ENCODE measurements around the gene RCAN1. TPM values are rescaled to one million over a fixed set of nuclear protein-coding genes. Genes with fewer than 3 reads are reported as not detected.

RCAN1 gene
- total and polyA plus RNA-seq, 2 of the 8 experiments (the other 6 are each of a cell fraction or from before 2014, with no cell fraction given) = 1.7 to 6.4 TPM

DNA sequence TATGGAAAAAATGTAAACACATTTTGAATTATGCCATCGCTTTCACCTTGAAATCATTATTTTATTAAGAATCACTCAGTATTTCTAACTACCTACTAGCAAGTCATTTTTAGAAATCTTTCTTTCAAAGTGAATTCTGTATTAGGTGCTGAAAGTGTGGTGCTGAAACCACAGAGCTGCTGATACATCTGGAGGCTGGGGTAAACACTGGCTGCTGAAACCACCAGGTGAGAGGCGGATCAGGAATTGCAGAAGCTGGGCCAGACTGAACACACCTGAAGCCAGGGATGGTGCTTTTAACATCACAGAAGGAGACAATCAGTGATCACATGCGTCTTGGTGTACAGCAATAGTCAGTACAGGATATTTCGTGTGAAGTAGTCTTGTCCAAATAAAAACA lies 60.7 kb downstream of the RCAN1 start:
- Histone ChIP-seq H3K4ac (replicated peaks; ENCODE audit: insufficient read length, low read depth, low read length) (no peak overlapping the region), H2BK15ac (ENCODE audit: low read length) (no peak overlapping the region), H2BK120ac (replicated peaks; ENCODE audit: low read depth, low read length) (no peak overlapping the region), H3K9ac (replicated peaks in 1 of 4; ENCODE audit: extremely low read depth in 1 of 4, low read depth in 3 of 4, low read length in 3 of 4) (no peak overlapping the region), H3K9me3 (ENCODE audit: insufficient read depth in 2 of 2, low read depth in 1 of 2, low read length in 1 of 2) (peaks cover 8 to 16% of the 10 kb centered on the region in 2 experiments; a peak in 2 of 4 replicates), H3K27ac (ENCODE audit: low read depth, low read length) (no peak overlapping the region), H3K79me1 (ENCODE audit: low read depth, low read length) (no peaks in the 10 kb centered on the region), H3K36me3 (ENCODE audit: control insufficient read depth in 2 of 4, insufficient read depth in 4 of 4, low read length in 3 of 4) (peaks cover 0 to 2% (median 0%) of the 10 kb centered on the region in 4 experiments; a peak in 1 of 8 replicates), H2BK5ac (ENCODE audit: low read depth, low read length) (no peak overlapping the region), H4K8ac (ENCODE audit: extremely low read depth, insufficient read depth, low read length) (no peak overlapping the region; the same call in 1 of the 2 replicates), H3K18ac (ENCODE audit: extremely low read depth, low read length) (no peak overlapping the region), H2AK5ac (ENCODE audit: low read depth, low read length) (no peak overlapping the region), H4K5ac (ENCODE audit: insufficient read length, low read depth, low read length) (no peak overlapping the region), H3K27me3 (replicated peaks in 1 of 4; ENCODE audit: control insufficient read depth in 3 of 4, extremely low read depth in 1 of 4, insufficient read depth in 3 of 4, low read length in 3 of 4) (no peaks in the 10 kb centered on the region), H3K79me2 (ENCODE audit: control insufficient read depth in 1 of 2, insufficient read depth in 2 of 2, low read length in 2 of 2) (no peaks in the 10 kb centered on the region), H3K4me3 (ENCODE audit: extremely low read depth in 1 of 4, insufficient read depth in 2 of 4, low read depth in 3 of 4, low read length in 4 of 4) (no peak overlapping the region), H3K23ac (ENCODE audit: insufficient read length) (no peak overlapping the region), H2BK12ac (ENCODE audit: low read depth, low read length) (no peak overlapping the region), H4K20me1 (replicated peaks in 1 of 2; ENCODE audit: control insufficient read depth in 1 of 2, insufficient read depth in 2 of 2, low read length in 2 of 2) (no peaks in the 10 kb centered on the region), H3K23me2 (ENCODE audit: low read depth, low read length) (no peaks in the 10 kb centered on the region), H3K4me2 (ENCODE audit: insufficient read depth in 1 of 2, low read depth in 2 of 2, low read length in 2 of 2) (no peak overlapping the region), H2BK20ac (ENCODE audit: low read length) (no peak overlapping the region), H4K91ac (replicated peaks; ENCODE audit: insufficient read length, low read length) (no peak overlapping the region), H3K14ac (ENCODE audit: insufficient read length) (no peak overlapping the region), H3K4me1 (replicated peaks in 1 of 4; ENCODE audit: control insufficient read depth in 3 of 4, insufficient read depth in 4 of 4, low read length in 3 of 4) (no peaks in the 10 kb centered on the region), H3K56ac (replicated peaks; ENCODE audit: insufficient read length, low read depth, low read length) (no peak overlapping the region), H2AFZ (ENCODE audit: low read length) (no peak overlapping the region)
- ChIA-PET POLR2A (ENCODE audit: partially characterized antibody) (no interaction called here), CTCF (ENCODE audit: partially characterized antibody) (interaction anchor here (1.0 to 1.7 kb wide), 4 partner anchors 13 to 48 kb away, joined by 3 to 4 read pairs (median 4); no protein-coding TSS in a partner anchor)
- DNase-seq (ENCODE audit: low read depth in 1 of 2, low spot score in 2 of 2) (no peak), FAIRE-seq (no peak)
- 93% methylated on average over 4 of the region's 4 CpGs; no CpG with 5 or more reads in 1 of the 2 experiments for whole genome bisulfite sequencing, 2 experiments (ENCODE audit: extremely low coverage in 1 of 2, insufficient coverage in 1 of 2, insufficient read length in 1 of 2, insufficient replicate concordance in 2 of 2, low coverage in 1 of 2, low lambda C conversion rate in 2 of 2, missing lambda C conversion rate in 1 of 2)
- TF ChIP-seq CREB1 (IDR thresholded peaks at IDR 0.05) (no peak), CBX8 (IDR thresholded peaks at IDR 0.05; ENCODE audit: borderline replicate concordance, low read depth, low read length) (no peak), RBBP5 (IDR thresholded peaks at IDR 0.05; ENCODE audit: borderline replicate concordance, low read depth, low read length) (no peak), ZNF274 (IDR thresholded peaks at IDR 0.05; ENCODE audit: borderline replicate concordance, extremely low read depth, low read length) (no peak), SAP30 (IDR thresholded peaks at IDR 0.05; ENCODE audit: insufficient read depth, insufficient replicate concordance, low read length) (no peak), TCF12 (IDR thresholded peaks at IDR 0.05; ENCODE audit: low read depth, low read length) (no peak), HDAC2 (IDR thresholded peaks at IDR 0.05; ENCODE audit: borderline replicate concordance in 1 of 2, low read depth in 2 of 2, low read length in 2 of 2) (no peak), EZH2 (IDR thresholded peaks at IDR 0.05; ENCODE audit: low read depth, low read length, severe bottlenecking) (no peak), BACH1 (IDR thresholded peaks at IDR 0.05; ENCODE audit: low read length) (no peak), RFX5 (IDR thresholded peaks at IDR 0.05; ENCODE audit: borderline replicate concordance, low read depth, low read length) (no peak), SP4 (IDR thresholded peaks at IDR 0.05; ENCODE audit: low read length) (no peak), TAF1 (IDR thresholded peaks at IDR 0.05; ENCODE audit: low read depth, low read length) (no peak), EP300 (IDR thresholded peaks at IDR 0.05; ENCODE audit: borderline replicate concordance in 1 of 2, low read depth in 2 of 2, low read length in 2 of 2) (no peak)
- TF ChIP-seq, protein P1, sequence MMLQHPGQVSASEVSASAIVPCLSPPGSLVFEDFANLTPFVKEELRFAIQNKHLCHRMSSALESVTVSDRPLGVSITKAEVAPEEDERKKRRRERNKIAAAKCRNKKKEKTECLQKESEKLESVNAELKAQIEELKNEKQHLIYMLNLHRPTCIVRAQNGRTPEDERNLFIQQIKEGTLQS (IDR thresholded peaks at IDR 0.05; ENCODE audit: insufficient read depth, low read depth, low read length) = no peak
